Skin epidermis (tissue), 12 donors: ENCODE results near the gene TAS2R1.
"Not testable (repeated sequence)": the region's sequence is repeated elsewhere in the genome, so short reads cannot be mapped to it uniquely, and the experiment has no call there.

Experiments used
- H3K27ac ChIP-seq, 21 experiments: fragments of 200-600 bp; sonication (generic) in 11 of 21; one replicate each; pipeline ENCODE4 v1.5.0; 2020; ENCODE audit warnings: mild to moderate bottlenecking in 3 of 21, inconsistent platforms in 2 of 21, moderate library complexity in 2 of 21
- H3K4me3 ChIP-seq, 7 experiments: fragments of 200-600 bp; sonication (generic) in 2 of 7; one replicate each; pipeline ENCODE4 v1.5.0; 2020; ENCODE audit warnings: inconsistent platforms in 2 of 7, mild to moderate bottlenecking in 2 of 7, moderate library complexity in 1 of 7

The TAS2R1 gene

DNA sequence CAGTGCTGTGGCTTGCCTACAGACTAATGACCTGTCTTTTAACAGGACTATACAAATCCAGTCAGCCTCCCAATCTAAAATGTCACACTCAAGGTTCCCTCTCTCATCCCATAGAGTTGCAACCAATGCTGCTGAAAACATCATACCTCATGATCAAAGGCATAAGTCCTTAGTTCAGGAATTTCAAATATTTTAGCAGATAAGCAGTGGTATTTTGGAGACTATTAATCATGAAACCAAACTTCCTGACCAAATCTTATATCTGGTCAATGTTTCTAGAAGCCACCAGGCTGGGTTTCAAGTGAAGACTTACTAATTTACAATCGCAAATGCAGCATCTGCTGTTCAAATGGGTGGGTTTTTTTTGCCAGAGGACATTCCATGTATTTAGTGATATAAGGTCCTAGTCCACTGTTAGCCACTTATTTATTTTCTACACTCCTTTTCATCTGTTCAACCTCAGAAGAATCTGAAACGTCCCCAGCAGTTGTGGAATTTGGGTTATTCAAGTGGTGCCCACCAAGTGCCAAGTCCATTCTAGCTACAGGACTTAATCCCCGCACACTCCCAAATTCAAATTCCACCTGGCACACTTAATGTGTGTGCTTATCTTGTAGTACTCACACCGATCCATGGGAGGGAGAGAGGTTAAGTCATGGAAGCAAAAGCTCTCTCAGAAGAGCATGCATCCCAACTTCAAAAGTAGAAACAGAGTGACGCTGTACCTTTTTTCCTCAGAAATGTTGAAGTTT, 5.8 kb downstream of the TAS2R1 start:
- Histone ChIP-seq H3K27ac (no peak overlapping the region), H3K4me3 (no peak overlapping the region)

GRCh38 chr5:9623661-9624060, 6.5 kb downstream of the TAS2R1 start:
- H3K27ac ChIP-seq = no peak overlapping the region
- H3K4me3 ChIP-seq = no peak overlapping the region

DNA sequence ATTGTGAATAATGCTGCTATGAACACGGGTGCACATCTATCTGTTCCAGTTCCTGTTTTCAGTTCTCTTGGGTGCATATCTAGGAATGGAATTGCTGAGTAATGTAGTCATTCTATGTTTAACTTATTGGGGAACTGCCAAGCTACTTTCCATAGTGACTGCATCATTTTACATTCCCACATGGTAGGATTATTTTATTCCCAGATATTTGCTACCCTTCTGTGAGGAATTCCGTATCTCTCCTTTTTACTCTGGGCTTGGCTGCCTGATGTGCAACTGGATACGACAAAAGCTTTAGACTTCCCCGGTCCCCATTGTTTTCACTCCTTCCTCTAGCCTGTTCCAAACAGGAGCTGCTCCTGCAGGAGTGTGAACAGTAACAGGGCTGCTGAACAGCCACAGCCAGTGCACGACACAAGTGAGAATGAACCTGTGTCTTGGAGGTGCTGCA, 7.2 kb downstream of the TAS2R1 start:
- Histone ChIP-seq H3K4me3 (no peak overlapping the region), H3K27ac (no peak overlapping the region)

- no peak overlapping the region for H3K4me3 ChIP-seq
These were observed 8.7 kb downstream of the TAS2R1 start for GRCh38 chr5:9621379-9621903.

DNA sequence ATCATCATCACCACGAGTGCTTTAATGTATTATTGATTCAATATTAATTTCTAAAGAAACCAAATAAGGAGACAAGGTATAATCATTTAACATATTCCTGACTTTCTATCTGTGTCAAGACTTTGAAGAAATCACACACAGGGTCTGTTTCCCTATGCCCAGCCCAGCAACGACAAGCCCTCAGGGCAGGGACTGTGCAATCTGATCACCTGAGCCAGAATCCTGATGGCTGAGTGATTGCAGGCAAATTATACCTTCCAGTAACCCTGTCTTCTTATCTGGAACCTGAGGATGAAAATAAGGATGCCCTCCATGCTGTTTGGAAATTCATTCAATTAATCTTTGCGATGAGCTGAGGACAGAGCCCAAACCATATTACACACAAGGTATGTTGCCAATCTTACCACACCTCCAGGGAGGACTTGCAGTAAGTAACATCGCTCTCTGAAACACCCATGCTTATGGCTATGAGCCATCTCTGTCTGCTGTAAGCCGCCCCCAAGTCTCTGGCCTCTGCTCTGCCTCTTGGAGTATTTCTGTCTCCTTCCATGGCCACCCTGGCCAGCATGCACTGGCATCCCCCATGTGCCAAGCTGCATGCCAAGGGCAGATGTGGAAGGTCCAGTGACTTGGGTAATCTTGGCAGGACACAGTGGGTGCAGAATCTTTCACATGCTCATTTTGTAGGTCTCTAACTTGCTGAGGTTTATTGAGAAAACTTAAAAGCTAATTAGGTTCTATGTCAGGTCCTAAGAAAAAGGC, 10.6 kb downstream of the TAS2R1 start:
- H3K4me3 ChIP-seq = no peak overlapping the region
- no peak overlapping the region for H3K27ac ChIP-seq

More at GRCh38 chr5:9621379-9621903, 8.7 kb downstream of the TAS2R1 start:
- H3K27ac ChIP-seq = no peak overlapping the region

GRCh38 chr5:9617739-9618504, 12.2 kb downstream of the TAS2R1 start:
- H3K4me3 ChIP-seq = no peak overlapping the region
- no peak overlapping the region for H3K27ac ChIP-seq

- no peak overlapping the region for H3K4me3 ChIP-seq
- no peak overlapping the region for H3K27ac ChIP-seq
These were observed 12.9 kb downstream of the TAS2R1 start for GRCh38 chr5:9617221-9617620.

DNA sequence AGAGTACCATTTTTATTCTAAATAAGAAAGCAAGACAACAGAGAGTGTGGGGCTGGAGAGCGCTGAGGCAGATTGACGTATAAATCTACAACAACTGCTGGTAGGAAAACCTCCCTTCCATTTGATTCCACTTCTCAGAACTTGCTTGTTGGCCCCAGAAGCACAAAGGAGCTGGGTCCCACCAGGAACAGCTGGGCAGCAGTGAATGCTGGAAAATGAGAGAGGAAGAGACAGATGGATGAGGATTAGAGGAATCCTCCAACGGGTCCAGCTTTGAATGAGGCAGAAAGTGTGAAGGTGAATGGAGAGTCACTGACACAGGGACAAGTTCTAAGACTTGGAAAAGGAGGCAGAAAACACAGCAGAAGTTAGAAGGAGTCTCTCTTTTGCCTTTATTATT, 14.8 kb downstream of the TAS2R1 start:
- H3K4me3 ChIP-seq = no peak overlapping the region
- no peak overlapping the region for H3K27ac ChIP-seq

DNA sequence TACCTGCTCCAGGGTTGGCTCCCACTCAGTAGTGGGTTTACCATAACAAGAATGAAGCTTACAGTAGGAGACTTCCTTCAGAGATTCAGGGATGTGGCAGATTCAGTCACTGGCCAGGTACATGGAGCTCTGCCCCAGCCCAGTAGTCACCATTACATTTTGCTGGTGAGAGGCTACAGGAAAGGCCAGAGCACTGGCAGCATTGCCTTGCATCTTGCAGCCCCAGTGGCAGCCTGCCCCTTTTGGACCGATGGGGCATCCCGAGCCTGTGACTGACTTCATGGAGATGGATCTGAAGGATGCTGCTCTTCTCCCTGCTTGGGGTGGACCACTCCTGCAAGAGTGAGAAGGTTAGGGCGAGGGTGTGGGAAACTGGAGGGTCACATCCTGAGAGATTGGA, 16.8 kb downstream of the TAS2R1 start:
- Histone ChIP-seq H3K4me3 (no peak overlapping the region), H3K27ac (no peak overlapping the region)

GRCh38 chr5:9610969-9611368, 19.2 kb downstream of the TAS2R1 start:
- Histone ChIP-seq H3K4me3 (no peak overlapping the region), H3K27ac (no peak overlapping the region)

- Histone ChIP-seq H3K27ac (no peak overlapping the region), H3K4me3 (no peak overlapping the region)
These were observed 19.8 kb downstream of the TAS2R1 start for GRCh38 chr5:9610364-9610763.

DNA sequence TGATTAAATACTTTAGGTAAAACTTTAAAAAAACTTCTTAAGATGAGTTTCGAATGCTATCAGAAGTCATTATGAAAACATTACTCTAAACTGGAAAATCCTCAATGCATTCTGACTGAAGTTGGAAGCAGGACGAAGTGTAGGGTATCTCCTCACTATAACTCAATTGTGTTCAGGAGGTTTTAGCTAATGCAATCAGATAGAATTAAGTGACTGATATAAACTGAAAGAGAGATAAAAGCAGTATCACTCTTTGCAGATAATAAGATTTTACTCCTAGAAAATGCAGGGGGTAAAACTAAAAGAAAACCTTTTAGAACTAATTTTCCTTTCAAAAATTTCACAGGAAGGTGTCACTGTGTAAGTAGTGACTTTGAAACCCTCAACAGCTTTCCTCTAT, 22.1 kb downstream of the TAS2R1 start:
- H3K4me3 ChIP-seq = no peak overlapping the region
- H3K27ac ChIP-seq = no peak overlapping the region

GRCh38 chr5:9605041-9605838, 24.9 kb downstream of the TAS2R1 start:
- H3K4me3 ChIP-seq = no peak overlapping the region

DNA sequence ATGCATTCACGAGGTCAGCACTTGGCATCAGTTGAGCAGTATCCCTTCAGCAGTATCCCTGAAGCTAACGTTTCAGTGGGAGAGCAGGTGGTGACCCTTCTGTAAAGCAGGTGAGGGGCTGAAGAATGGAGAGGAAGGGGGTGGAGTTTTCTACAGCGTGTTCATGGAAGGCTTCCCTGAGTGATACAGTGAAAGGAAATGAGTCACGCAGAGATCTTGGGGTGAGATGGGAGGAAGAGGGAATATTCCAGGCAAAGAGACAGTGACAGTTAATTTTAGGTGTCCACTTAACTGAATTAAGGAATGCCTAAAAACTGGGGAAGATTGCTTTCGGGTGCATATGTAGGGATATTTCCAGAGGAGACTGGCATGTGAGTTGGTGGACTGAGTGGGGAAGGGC, 25.7 kb downstream of the TAS2R1 start:
- Histone ChIP-seq H3K27ac (no peak overlapping the region), H3K4me3 (no peak overlapping the region)

More at GRCh38 chr5:9605041-9605838, 24.9 kb downstream of the TAS2R1 start:
- no peak overlapping the region for H3K27ac ChIP-seq

DNA sequence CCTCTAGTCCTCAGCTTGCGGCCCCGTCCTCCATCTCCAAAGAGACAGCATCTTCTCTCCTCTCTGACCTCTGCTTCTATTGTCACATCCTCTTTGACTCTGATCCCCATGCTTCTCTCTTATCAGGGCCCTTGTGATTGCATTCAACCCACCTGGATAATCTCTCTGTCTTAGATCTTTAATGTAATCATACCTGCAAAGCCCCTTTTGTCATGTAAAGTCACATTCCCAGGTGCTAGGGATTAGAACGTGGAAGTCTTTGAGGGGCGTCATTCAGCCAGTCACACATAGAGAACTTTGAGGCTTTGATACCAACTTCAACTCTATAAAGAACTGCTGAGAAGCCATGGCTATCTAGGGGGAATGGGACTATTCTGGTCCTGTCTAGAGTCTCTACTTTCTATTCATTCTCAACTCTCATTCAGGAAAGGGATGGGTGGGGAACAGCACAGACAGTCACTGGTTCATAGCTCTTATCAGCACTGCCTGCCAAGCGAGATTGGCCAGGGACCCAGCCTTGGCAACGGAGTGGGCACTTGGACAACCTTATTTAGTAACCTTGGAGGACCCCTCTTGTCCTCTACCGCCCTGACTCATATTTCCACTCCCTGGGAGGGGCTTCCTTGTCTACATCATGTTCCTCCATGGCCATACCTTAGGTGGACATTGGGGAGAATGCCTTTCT, 29.0 kb downstream of the TAS2R1 start:
- Histone ChIP-seq H3K4me3 (no peak overlapping the region), H3K27ac (no peak overlapping the region)

GRCh38 chr5:9599391-9599790, 30.8 kb downstream of the TAS2R1 start:
- Histone ChIP-seq H3K27ac (no peak overlapping the region), H3K4me3 (no peak overlapping the region)

DNA sequence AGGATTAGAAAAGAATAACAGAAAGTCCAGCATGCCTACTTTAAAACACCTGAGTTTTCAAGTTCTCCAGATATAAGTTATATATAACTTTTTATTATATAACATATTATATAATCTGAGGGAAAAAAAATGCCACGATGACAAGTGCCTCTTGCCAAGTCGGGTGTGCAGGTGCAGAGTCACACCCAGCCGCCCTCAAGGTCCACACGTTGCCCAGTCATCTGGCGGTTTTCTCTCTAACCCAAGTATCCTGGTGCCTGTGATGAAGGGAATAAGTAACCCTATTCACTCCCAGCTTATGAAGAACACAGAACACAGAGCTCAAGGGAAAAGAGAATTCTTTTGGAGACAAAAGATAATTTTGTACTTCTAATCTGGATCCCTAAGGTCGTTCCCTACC, 31.8 kb downstream of the TAS2R1 start:
- H3K4me3 ChIP-seq, H3K27ac ChIP-seq: not testable (repeated sequence)

- H3K4me3 ChIP-seq, H3K27ac ChIP-seq: not testable (repeated sequence)
These were observed 32.8 kb downstream of the TAS2R1 start for GRCh38 chr5:9597322-9597721.

- no peak overlapping the region for H3K4me3 ChIP-seq
- H3K27ac ChIP-seq = no peak overlapping the region
These were observed 33.3 kb downstream of the TAS2R1 start for GRCh38 chr5:9596824-9597223.
